HG03066 (cell line): ENCODE data around the gene GRM5.
"Not testable (repeated sequence)": the region's sequence is repeated elsewhere in the genome, so short reads cannot be mapped to it uniquely, and the experiment has no call there.

Experiments used
- ATAC-seq: cut with Tn5 transposase; IDR thresholded peaks from one replicate; pipeline ENCODE4 v1.9.1; 2021; ENCODE audit warnings: low read depth; ENCODE audit not compliant: unreplicated experiment

GRM5 gene

DNA sequence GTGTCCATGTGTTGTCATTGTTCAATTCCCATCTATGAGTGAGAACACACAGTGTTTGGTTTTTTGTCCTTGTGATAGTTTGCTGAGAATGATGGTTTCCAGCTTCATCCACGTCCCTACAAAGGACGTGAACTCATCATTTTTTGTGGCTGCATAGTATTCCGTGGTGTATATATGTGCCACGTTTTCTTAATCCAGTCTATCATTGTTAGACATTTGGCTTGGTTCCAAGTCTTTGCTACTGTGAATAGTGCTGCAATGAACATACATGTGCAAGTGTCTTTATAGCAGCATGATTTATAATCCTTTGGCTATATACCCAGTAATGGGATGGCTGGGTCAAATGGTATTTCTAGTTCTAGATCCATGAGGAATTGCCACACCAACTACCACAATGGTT lies 607.7 kb downstream of the GRM5 start:
- not testable (repeated sequence) for ATAC-seq

DNA sequence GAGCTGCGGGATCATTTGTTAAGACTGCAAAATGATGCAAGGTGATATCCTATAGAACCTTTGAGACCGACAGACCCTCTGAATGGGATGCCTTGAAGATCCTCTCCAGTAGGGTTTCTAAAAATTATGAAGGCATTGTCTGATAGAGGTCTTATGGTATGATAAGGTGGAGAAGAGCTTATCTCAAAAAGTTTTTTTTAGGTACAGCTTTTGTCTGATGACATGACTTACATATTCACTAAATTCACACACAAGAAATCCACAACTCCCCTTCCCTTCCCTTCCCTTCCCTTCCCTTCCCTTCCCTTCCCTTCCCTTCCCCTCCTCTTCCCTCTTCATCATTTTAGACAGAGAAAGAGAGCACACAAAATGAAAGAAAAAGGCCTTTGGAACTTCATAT lies 609.8 kb downstream of the GRM5 start:
- ATAC-seq = no peak

- no peak for ATAC-seq
Observed at GRCh38 chr11:88454881-88455280, 610.9 kb downstream of the GRM5 start.
